Prostate gland (tissue), 2 donors: ENCODE data around the gene ARSG.

Experiments used
- POLR2A ChIP-seq: fragments of 450-650 bp; IDR thresholded peaks from one replicate; pipeline ENCODE4 v1.6.1; 2016; ENCODE audit warnings: antibody characterized with exemption, mild to moderate bottlenecking
- POLR2AphosphoS5 ChIP-seq: sonication (generic); formaldehyde crosslinking; IDR thresholded peaks from one replicate; pipeline ENCODE4 v1.6.1; 2017; ENCODE audit warnings: antibody characterized with exemption
- TF ChIP-seq, protein P1 (sequence below), 4 experiments: fragments of 200-600 bp in 2 of 4; fragments of 450-650 bp in 2 of 4; sonication (generic) in 2 of 4; IDR thresholded peaks; 1 replicate in 3 of 4; 2 replicates in 1 of 4; pipeline ENCODE4 v1.5.1; 2016 to 2019; ENCODE audit warnings: antibody characterized with exemption in 4 of 4, mild to moderate bottlenecking in 2 of 4, moderate library complexity in 2 of 4

DNA sequence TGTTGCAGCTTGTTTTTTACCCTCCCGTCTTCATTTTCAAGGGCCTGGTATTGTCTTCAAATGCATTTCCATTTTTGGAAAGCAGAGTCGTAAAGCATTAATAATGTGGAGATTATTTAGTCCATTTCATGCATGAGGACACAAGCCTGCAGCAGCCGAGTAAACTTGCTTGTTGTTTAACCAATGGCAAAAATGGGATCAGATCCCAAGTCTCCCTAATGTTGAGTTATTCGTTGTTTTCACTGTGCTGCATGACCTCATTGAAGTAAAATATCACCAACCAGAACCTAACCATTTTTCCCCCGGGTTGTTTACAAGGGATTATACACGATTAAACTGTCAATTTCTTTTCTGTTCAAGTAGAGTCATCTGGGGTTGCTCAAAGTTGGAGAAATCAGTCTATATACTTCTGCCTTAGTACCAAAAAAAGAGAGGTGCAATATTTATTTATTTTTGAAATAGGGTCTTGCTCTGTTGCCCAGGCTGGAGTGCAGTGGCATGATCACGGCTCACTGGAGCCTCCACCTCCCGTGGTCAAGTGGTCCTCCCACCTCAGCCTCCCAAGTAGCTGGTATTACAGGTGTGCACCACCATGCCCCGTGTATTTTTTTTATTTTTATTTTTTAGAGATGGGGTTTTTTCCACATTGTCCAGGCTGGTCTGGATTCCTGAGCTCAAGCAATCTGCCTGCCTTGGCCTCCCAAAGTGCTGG is 31.1 kb upstream of the ARSG start:
- TF ChIP-seq POLR2A, result no peak
- TF ChIP-seq, protein P1, sequence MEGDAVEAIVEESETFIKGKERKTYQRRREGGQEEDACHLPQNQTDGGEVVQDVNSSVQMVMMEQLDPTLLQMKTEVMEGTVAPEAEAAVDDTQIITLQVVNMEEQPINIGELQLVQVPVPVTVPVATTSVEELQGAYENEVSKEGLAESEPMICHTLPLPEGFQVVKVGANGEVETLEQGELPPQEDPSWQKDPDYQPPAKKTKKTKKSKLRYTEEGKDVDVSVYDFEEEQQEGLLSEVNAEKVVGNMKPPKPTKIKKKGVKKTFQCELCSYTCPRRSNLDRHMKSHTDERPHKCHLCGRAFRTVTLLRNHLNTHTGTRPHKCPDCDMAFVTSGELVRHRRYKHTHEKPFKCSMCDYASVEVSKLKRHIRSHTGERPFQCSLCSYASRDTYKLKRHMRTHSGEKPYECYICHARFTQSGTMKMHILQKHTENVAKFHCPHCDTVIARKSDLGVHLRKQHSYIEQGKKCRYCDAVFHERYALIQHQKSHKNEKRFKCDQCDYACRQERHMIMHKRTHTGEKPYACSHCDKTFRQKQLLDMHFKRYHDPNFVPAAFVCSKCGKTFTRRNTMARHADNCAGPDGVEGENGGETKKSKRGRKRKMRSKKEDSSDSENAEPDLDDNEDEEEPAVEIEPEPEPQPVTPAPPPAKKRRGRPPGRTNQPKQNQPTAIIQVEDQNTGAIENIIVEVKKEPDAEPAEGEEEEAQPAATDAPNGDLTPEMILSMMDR (IDR thresholded peaks at IDR 0.05), result no peak
- no peak for TF ChIP-seq POLR2AphosphoS5
